ENCODE data around the gene CALR.

DNA sequence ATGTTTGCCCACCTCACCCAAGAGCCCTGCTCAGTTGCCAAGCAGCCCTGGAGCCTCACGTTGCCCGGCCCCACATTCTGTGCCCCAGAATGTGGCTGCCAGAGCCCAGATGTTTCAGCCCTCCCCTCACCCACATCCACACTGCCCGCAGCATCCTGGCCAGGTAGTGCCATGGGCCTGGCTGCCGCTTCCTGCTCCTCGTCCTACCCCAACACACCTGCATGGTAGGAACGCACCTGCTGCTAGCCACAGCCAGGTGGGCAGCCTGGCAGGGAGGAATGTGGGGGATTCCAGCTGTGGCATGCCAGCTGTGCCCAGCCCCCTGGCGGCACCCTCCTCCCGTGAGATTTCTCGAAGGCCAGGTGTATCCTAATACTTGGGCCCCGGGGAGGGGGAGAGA lies 49.4 kb downstream of the CALR start:
- TF ChIP-seq, protein P1, sequence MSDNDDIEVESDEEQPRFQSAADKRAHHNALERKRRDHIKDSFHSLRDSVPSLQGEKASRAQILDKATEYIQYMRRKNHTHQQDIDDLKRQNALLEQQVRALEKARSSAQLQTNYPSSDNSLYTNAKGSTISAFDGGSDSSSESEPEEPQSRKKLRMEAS (IDR thresholded peaks at IDR 0.05): no peak
- TF ChIP-seq MYC (IDR thresholded peaks at IDR 0.05; ENCODE audit: borderline replicate concordance, low read length) (no peak), POLR2A (IDR thresholded peaks at IDR 0.05; ENCODE audit: low read length) (no peak), ZFP36 (IDR thresholded peaks at IDR 0.05; ENCODE audit: borderline replicate concordance, partially characterized antibody) (no peak)
